ENCODE results near the gene CLDN12.

DNA sequence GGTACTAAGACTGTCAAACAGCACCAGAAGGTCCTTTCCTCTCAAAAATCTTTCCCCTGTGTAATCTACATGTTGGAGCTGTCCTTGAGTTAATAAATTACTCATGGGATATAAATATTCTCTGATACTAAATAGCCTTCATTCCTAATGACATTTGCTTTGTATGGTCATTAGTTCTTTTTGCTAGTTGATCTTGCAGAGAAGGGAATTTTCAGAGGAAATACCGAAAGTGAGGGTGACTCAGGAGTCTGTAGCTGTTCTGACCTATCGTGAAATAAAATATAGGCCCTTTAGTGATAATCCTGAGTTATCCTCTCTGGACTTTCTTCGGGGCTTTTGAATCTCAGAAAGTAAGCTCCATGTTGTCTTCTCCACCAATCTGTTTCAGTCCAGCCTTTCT lies 19.4 kb upstream of the CLDN12 start:
- TF ChIP-seq FOXJ3 (CRISPR knock-in tag; IDR thresholded peaks at IDR 0.05; ENCODE audit: borderline replicate concordance), result no peak
- TF ChIP-seq ZNF423 (CRISPR knock-in tag; IDR thresholded peaks at IDR 0.05), result no peak
- TF ChIP-seq IRF1 (CRISPR knock-in tag; IDR thresholded peaks at IDR 0.05), result no peak
- TF ChIP-seq MXD4 (CRISPR knock-in tag; IDR thresholded peaks at IDR 0.05; ENCODE audit: borderline replicate concordance), result no peak
- TF ChIP-seq ZNF121 (CRISPR knock-in tag; IDR thresholded peaks at IDR 0.05), result no peak
- no peak for TF ChIP-seq USF1 (CRISPR knock-in tag; IDR thresholded peaks at IDR 0.05)
- no peak for TF ChIP-seq CTCF (IDR thresholded peaks at IDR 0.05)
- TF ChIP-seq JUN (CRISPR knock-in tag; IDR thresholded peaks at IDR 0.05), result no peak
- TF ChIP-seq, protein P1, sequence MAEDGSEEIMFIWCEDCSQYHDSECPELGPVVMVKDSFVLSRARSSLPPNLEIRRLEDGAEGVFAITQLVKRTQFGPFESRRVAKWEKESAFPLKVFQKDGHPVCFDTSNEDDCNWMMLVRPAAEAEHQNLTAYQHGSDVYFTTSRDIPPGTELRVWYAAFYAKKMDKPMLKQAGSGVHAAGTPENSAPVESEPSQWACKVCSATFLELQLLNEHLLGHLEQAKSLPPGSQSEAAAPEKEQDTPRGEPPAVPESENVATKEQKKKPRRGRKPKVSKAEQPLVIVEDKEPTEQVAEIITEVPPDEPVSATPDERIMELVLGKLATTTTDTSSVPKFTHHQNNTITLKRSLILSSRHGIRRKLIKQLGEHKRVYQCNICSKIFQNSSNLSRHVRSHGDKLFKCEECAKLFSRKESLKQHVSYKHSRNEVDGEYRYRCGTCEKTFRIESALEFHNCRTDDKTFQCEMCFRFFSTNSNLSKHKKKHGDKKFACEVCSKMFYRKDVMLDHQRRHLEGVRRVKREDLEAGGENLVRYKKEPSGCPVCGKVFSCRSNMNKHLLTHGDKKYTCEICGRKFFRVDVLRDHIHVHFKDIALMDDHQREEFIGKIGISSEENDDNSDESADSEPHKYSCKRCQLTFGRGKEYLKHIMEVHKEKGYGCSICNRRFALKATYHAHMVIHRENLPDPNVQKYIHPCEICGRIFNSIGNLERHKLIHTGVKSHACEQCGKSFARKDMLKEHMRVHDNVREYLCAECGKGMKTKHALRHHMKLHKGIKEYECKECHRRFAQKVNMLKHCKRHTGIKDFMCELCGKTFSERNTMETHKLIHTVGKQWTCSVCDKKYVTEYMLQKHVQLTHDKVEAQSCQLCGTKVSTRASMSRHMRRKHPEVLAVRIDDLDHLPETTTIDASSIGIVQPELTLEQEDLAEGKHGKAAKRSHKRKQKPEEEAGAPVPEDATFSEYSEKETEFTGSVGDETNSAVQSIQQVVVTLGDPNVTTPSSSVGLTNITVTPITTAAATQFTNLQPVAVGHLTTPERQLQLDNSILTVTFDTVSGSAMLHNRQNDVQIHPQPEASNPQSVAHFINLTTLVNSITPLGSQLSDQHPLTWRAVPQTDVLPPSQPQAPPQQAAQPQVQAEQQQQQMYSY (CRISPR knock-in tag; IDR thresholded peaks at IDR 0.05), result no peak
- TF ChIP-seq ELF4 (CRISPR knock-in tag; IDR thresholded peaks at IDR 0.05; ENCODE audit: low read depth), result no peak
- no peak for TF ChIP-seq ZNF263 (CRISPR knock-in tag; IDR thresholded peaks at IDR 0.05; ENCODE audit: low read depth)
- TF ChIP-seq GABPB1 (CRISPR knock-in tag; IDR thresholded peaks at IDR 0.05), result no peak

Measured in WTC11 (cell line).